Suppressor macrophage treated with lipopolysaccharide for 4 hours (primary cell): ENCODE data around the gene UNC80.
"Not testable (repeated sequence)": the region's sequence is repeated elsewhere in the genome, so short reads cannot be mapped to it uniquely, and the experiment has no call there.

Experiments used
- DNase-seq: peaks from one replicate; pipeline ENCODE4 v3.0.0-alpha.2; 2020

The UNC80 gene, protein sequence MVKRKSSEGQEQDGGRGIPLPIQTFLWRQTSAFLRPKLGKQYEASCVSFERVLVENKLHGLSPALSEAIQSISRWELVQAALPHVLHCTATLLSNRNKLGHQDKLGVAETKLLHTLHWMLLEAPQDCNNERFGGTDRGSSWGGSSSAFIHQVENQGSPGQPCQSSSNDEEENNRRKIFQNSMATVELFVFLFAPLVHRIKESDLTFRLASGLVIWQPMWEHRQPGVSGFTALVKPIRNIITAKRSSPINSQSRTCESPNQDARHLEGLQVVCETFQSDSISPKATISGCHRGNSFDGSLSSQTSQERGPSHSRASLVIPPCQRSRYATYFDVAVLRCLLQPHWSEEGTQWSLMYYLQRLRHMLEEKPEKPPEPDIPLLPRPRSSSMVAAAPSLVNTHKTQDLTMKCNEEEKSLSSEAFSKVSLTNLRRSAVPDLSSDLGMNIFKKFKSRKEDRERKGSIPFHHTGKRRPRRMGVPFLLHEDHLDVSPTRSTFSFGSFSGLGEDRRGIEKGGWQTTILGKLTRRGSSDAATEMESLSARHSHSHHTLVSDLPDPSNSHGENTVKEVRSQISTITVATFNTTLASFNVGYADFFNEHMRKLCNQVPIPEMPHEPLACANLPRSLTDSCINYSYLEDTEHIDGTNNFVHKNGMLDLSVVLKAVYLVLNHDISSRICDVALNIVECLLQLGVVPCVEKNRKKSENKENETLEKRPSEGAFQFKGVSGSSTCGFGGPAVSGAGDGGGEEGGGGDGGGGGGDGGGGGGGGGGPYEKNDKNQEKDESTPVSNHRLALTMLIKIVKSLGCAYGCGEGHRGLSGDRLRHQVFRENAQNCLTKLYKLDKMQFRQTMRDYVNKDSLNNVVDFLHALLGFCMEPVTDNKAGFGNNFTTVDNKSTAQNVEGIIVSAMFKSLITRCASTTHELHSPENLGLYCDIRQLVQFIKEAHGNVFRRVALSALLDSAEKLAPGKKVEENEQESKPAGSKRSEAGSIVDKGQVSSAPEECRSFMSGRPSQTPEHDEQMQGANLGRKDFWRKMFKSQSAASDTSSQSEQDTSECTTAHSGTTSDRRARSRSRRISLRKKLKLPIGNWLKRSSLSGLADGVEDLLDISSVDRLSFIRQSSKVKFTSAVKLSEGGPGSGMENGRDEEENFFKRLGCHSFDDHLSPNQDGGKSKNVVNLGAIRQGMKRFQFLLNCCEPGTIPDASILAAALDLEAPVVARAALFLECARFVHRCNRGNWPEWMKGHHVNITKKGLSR (N-terminal part only)

DNA sequence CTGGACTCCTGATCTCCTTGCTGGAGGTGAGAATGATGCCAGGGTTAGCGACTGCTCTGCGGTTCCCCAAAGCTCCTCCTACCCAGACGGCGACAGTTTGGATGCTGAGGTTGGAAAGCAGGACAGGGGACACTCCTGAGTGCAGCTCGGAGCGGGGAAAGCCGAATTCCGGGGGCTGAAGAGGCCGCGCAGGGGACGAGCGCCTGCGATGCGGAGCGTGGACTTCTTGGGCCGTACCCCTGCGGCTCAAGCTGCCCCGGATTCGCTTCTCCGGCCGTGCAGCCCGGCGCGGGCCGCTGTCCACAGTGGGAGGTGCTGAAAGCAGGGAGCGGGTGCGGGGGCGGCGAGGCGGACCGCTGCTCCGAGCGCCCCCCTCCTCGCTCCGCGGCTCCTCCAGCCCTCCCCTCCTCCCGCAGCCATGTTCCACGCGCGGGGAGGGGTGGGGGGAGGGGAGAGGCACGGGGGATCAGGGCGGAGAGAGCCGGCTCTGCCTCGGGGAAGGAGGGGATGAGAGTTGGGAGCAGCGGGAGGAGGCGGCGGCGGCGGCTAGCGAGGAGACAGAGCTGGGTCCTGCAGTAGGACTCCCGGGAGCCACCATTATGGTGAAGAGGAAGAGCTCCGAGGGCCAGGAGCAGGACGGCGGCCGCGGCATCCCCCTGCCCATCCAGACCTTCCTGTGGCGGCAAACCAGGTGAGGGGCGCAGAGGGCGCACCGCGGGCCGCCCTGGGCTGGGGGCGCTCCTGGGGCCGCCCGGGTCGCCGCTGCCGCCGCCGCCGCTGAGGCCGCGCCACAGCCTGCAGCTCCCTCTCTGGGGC is at the start of gene UNC80:
Gene UNC80, plus strand, starts transcription at position 359 of the 816 bp plus-strand sequence. Its CDS starts 241 bp downstream, at position 600.
- peak; percentile 26 for DNase-seq

DNA sequence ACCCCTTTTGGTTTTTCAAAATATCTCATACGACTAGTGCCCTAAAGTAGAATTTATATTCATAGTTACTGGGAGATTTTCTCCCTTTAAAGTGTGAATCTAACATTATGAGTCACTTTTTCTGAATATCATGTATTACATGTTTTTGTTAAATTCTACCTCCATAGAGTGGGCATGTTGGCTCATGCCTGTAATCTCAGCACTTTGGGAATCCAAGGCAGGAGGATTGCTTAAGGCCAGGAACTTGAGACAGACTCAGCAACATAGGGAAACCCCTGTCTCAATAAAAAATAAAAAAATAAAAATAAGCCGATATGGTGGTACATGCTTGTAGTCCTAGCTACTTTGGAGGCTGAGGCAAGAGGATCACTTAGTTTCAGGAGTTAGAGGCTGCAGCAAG is 45.3 kb upstream of the UNC80 start:
- no peak for DNase-seq

DNA sequence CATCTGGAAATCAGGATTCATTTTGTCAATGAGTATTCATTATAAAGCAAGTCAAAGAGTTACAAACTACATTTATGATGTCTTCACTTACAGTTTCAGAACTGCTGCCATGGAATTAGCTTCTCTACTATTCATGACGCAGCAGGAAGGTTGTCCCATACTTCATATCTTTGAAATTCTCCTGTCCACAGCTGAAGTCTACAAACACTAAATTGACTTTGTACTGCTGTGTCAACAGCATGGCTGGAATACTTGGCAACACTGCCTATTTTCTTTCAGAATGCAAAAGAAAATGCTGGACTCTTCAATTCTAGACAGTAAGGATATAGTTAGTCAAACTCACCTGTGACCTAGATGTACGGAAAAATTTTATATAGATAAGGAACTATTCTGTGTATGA is 44.6 kb upstream of the UNC80 start:
- no peak for DNase-seq

DNA sequence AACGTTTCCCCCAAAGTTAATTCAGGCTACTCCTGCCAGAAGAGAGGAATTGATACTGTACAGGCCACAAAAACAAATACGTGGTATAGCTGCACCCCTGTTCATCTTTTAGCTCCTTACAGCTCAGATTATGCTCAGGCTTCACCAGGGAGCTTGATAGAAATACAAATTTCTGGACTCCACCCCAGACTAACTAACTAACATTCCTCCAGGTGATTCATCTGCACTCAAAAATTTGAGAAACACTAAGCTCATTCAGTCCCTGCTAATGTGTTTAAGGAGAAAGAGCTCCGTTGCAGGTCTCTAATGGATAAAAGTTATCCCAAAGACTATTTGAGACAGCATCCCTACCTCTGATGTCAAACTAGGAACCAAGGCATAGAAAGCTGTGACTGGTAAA is 36.8 kb upstream of the UNC80 start:
- DNase-seq: no peak

DNA sequence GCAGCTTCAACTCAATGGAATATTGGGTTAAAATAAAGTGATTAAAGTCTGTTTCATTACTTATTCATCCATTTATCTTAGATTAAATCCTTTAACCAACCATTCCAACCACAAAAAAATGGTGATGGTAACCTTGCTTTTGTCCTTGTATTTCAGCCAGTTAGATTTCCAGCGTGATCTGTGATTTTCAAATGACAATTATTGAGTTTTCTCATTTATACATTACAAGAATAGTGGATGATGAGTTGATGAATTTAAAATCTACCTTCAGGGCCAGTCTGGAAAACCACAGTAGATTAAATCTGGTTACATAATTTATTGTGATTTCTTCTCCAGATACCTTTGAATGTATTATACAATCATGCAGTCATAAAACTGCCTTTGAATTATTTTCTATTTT is 29.7 kb upstream of the UNC80 start:
- no peak for DNase-seq

DNA sequence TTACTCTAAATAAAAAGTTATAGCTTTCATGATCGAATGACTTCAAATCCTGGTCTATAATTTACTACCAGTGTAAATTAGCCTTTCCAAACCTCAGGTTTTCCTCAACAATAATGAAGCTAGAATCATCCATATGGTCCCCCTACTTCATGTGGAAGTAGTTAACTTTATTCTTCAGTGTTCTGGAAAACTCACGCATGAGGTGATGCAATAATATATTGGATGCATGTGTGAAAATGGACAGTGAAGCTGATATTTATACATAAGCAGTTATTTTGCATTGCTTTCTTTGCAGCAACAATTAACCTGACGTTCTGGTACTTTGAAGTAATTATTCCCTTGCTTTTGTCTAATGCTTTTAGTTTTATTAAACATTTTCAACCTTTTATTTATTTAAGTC is 18.6 kb upstream of the UNC80 start:
- DNase-seq: no peak

DNA sequence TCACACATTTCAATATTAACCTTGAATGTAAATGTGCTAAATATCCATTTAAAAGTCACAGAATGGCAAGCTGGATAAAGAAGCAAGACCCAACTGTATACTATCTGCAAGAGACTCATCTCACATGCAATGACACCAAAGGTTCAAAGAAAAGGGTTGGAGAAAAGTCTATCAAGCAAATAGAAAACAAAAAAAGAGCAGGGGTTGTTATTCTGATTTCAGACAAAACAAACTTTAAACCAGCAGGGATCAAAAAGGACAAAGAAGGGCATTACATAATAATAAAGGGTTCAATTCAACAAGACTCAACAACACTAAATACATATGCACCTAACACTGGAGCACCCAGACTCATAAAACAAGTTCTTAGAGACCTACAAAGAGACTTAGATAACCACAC is 14.5 kb upstream of the UNC80 start:
- no peak for DNase-seq

DNA sequence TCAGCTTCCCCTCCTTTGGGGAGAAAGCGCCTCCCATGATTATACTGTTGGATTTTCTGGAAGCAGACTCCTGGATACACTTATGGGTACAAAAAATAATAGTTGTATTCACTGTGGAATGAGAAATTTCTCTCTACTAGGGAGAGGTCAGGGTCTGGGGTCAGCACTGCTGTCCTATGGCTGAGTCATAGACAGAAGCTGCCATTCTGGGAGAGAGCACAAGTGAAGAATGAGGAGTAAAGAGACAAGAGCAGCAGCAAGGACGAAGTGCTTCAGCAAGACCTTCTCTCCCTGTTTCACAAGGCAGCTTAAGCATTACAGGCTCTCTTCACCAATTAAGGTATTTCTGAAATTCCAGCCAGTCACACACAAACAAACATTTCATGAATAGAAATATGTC is 10.1 kb upstream of the UNC80 start:
- no peak for DNase-seq

DNA sequence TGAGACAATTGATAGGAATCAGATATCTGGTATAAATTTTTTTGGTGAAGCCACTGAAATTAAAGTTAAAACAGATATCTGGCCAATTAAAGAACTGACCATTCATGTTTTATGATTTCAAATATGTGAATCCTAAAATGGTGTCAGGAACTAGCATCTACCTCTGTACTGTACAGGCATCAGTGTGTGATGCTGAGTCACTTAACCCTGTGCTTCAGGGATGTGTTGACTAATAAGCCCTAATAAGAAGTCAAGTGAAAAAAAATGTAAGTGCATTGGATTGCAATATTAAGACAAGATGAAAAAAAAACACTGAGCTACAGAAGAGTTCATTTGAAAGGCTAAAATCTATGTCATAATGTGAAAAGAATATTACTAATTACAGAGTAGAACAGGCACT is 9.1 kb upstream of the UNC80 start:
- DNase-seq: no peak

DNA sequence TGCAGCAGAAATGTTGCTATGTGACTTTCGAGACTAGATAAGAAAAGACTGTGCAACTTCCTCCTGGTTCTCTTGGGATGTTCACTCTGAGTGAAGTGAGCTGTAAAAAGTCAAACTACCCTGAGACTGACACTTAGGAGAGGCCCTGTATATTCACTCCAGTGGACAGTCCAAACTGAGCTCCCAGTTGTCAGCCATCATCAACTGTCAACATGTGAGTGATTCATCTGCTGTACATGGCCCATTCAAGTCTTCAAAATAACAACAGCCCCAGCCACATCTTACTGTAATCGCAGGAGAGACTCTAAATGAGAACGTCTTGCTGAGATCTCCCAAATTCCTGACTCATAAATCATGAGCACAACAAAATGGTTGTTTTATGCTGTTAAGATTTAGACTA is 8.5 kb upstream of the UNC80 start:
- no peak for DNase-seq

DNA sequence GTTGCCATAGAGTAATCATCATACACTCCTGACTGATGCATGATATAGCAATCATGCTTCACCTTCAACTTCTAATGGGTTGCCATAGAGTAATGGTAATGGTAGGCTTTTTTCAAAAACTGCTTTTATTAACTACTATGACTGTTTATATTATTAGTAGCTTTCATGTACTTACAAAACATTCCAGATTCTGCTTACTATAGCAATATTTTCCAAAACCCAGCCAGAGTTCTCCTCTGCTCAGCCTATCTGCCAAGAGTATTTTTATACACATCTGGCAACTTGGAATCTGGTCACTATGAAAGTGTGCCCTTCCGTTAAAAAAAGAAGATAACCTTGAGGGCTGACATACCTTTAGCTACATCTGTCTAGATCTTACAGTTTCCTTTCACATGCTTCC is 5.0 kb upstream of the UNC80 start:
- DNase-seq: no peak

DNA sequence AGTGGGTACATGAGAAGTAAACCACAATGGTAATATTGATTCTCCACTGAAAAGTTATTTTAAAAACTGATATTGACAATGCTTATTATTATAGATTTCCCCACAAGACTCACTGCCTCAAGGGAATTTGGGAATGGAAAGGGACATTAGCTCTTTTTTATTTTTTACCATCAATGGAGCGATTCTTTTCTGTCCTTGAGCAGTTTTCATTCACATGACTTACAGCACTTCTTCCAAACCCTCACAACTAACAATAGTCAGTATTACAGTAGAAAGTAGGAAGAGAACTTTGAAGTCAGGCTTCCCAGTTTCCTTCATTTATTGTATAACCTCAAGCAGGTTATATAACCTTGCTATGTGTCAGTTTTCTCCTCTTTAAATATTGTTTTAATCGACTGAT is 4.3 kb upstream of the UNC80 start:
- DNase-seq: no peak

DNA sequence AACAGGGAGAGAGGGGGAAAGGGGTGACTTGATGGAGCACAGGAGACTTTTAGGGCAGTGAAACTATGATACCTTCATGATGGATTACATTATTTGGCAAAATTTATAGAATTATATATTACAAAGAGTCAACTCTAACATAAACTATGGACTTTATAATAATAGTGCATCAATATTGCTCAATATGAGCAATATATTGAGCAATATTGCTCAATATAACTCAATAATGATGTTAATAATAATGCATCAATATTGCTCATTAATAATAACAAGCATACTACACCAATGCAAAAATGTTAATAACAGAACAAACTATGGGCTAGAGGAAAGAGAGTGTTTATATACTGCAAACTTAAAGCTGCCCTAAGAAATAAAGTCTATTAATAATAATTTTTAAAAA is 3.1 kb upstream of the UNC80 start:
- no peak for DNase-seq

DNA sequence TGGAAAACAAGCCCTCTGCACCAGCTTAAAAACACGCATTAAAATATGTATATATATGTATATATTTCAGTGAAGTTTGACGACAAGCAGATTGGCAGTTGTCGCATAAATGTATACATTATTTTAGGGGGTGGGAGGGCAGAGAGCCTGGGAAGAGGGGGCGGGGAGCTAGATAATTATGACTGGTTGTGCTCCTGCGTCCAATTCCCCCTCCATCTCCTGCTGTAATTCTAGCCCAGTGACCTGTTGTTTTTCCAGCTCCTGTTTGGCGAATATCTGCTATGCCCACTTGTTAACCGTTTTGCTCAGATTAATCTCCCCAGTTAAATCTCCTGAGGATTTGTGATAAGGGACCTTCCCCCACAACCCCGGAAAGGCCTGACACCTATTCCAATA is 656 bp downstream of the UNC80 start:
- no peak for DNase-seq

DNA sequence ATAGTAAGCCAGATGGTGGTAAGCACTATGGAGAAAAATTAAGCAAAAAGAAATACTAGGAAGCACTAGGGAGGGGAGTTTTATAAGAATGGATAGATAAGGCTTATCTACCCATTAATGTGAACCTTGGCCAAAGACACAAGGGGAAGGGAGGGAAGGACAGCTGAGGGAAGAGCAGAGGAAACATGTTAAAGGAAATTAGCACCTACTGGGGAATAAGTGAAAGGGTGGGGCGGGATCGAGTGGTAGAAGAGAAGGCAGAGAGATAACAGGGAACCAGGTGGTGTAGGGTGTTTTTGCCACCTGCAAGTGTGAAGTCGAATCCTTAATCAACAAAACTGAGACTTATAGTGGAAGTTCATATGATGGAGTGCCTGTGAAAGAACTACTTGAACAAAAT is 1.7 kb downstream of the UNC80 start:
- DNase-seq: no peak

DNA sequence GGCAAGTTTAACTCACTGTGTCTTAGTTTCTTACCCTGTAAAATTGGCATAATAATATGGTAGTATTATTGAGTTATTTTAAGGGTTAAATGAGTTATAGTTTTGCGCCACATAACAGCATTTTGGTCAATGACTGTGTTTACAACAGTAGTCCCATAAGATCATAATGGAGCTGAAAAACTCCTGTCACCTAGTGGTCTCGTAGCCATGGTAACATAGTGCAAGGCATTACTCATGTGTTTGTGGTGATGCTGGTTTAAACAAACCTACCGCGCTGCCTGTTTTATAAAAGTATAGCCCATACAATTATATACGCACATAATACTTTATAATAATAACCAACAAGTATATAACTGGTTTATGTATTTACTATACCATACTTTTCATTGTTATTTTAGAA is 15.8 kb downstream of the UNC80 start:
- no peak for DNase-seq

DNA sequence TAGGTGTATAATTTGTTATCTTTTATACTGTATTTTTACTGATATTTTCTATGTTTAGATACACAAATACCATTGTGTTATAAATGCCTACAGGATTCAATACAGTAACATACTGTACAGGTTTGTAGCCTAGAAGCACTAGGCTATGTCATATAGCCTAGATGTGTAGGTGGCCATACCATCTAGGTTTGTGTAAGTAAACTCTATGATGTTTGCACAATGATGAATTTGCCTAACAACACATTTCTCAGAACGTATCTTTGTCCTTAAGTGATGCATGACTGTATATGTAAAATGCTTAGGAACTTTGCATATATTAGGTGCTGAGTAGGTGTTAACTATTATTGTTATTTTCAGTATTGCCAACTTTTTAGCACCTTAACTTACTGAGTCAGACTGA is 17.3 kb downstream of the UNC80 start:
- no peak for DNase-seq

DNA sequence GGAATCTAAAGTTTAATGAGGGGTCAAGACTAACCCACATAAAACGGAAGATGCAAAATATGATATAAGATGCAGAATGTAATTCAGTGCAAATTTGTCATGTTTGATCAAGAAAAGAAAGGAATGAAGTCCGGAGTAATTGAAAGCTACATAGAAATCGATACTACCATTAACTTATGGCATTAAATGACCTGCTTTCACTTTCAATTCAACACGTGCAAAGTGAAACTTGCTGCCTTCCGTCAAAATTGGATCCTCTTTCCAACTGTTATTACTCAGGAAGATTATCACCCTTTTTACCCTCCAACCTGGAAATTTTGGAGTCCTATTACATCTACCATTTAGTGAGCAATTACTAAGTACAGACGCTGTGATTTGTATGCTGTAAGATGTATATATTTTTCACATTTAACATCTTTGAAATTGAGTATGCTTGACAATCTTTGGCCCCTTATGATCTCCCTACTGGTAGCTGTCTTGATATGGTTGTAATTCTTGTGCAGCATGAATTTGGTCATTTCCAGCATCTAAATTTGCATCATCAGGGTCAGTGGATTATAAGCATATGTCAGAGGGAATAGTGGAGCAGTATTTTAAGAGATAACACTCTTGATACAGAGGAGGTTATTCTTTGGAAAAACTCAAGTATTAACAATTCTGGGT is 18.6 kb downstream of the UNC80 start:
- peak; percentile 13 for DNase-seq

DNA sequence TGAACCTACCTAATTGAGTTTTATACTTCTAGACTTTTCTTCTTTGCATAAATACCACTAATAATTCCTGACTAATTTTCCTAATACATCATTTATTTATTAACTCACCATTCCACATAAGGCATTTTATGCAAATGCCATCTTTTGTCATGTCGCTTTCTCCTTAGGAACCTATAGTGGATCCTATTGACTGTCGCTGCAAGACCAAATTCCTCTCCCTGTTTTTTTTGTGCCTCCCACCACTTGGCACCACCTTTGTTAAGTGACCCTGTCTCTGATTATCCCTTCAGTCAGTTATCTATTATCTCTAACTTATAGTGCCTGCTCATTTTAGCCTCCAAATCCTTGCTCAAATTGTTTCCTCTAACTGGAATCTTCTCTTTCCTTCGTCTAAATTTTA is 19.5 kb downstream of the UNC80 start:
- DNase-seq: no peak

DNA sequence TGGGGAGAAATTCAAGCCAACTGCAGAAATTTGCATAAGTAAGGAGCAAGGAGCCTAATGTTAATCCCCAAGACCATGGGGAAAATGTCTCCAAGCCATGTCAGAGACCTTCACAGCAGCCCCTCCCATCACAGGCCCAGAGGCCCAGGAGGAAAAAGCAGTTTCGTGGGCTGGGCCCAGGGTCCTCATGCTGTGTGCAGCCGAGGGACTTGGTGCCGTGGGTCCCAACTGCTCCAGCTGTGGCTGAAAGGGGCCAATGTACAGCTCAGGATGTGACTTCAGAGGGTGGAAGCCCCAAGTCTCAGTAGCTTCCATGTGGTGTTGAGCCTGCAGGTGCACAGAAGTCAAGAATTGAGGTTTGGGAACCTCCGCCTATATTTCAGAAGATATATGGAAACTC is 23.8 kb downstream of the UNC80 start:
- not testable (repeated sequence) for DNase-seq

DNA sequence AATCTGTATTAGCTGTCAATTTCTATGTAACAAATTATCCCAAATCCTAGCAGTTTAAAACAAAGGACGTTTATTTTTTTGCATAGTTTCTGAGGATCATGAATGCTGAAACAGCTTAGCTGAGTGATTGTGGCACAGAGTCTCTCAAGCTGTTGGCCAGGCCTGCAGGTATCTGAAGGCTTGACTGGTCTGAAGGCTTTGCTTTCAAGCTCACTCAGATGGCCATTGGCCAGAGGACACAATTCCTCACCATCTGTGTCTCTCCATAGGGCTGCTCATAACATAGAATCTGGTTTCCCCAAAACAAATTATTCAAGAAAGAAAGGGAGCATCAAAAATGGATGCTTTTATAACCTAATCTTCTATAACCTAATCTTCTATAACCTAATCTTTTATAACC is 33.7 kb downstream of the UNC80 start:
- DNase-seq: no peak

DNA sequence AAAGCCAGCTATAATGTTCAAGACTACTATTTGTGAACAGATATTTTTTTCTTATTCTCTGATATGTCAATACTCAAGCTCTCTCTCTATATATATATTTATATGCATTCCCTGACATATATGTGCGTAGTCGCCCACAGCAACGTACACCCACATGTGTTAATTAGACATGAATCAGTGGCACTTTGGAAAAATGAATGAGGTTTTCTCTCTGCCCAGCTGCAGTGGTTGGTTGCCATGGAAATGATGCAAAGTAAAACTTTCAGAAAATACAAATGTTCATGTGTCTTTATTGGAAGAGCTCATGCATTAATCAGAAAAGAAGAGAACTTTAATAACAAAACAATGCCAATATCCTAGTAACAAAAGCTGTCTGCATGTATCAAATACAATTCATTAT is 34.7 kb downstream of the UNC80 start:
- no peak for DNase-seq
